Measurements from ENCODE around the gene SHROOM3.

The SHROOM3 gene

DNA sequence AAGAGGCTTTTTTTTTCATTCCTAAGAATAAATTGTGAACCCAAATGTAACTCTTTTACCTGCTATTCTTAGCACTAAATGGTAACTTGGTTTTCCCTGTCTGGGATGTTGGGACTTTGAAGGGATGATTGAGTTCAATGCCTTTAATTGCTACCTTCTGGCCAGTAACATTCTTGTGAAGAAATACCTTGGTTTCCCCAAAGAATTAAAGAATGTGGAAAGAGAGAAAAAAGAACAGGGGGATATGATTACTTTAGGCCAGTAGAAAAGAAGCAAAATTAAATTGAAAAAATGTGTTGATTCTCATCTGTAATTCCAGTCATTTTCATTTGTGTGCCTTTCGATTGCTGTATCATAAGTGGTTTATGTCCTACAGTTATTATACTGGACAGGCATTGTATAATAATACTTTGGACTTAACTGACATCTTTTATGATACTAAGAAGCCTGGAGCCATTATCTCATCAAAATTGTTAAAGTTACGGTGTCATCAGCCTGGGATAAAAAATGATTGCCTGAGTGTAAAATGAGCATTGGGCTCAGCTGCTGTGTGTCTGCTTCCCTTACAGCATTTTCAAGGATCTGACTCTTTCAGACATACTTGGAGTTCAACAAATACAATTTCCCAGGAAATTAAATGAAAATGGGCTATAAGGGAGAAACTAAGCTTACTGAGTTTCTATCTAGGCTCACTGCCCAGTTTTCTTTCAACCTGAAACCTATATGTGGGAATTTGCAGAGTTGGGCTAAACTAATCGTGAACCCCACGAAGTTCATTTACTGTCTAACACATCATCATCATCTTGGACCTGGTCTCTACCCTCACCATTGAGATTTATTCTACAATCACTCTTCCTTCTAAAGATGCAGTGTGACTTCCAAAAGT lies 146.3 kb downstream of the SHROOM3 start:
- Histone ChIP-seq H3K27me3 (peaks cover 82% of the 10 kb centered on the region), H3K4me1 (ENCODE audit: control insufficient read depth in 1 of 2, insufficient read depth in 1 of 2, low read depth in 1 of 2, low read length in 1 of 2) (peaks cover 0 to 4% of the 10 kb centered on the region in 2 experiments), H3K9me3 (no peaks in the 10 kb centered on the region), H3K27ac (no peak overlapping the region), H3K36me3 (no peaks in the 10 kb centered on the region), H3K4me3 (ENCODE audit: low read depth in 1 of 2, low read length in 1 of 2) (no peak overlapping the region)
- TF ChIP-seq, protein P1, sequence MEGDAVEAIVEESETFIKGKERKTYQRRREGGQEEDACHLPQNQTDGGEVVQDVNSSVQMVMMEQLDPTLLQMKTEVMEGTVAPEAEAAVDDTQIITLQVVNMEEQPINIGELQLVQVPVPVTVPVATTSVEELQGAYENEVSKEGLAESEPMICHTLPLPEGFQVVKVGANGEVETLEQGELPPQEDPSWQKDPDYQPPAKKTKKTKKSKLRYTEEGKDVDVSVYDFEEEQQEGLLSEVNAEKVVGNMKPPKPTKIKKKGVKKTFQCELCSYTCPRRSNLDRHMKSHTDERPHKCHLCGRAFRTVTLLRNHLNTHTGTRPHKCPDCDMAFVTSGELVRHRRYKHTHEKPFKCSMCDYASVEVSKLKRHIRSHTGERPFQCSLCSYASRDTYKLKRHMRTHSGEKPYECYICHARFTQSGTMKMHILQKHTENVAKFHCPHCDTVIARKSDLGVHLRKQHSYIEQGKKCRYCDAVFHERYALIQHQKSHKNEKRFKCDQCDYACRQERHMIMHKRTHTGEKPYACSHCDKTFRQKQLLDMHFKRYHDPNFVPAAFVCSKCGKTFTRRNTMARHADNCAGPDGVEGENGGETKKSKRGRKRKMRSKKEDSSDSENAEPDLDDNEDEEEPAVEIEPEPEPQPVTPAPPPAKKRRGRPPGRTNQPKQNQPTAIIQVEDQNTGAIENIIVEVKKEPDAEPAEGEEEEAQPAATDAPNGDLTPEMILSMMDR (IDR thresholded peaks at IDR 0.05), result no peak

DNA sequence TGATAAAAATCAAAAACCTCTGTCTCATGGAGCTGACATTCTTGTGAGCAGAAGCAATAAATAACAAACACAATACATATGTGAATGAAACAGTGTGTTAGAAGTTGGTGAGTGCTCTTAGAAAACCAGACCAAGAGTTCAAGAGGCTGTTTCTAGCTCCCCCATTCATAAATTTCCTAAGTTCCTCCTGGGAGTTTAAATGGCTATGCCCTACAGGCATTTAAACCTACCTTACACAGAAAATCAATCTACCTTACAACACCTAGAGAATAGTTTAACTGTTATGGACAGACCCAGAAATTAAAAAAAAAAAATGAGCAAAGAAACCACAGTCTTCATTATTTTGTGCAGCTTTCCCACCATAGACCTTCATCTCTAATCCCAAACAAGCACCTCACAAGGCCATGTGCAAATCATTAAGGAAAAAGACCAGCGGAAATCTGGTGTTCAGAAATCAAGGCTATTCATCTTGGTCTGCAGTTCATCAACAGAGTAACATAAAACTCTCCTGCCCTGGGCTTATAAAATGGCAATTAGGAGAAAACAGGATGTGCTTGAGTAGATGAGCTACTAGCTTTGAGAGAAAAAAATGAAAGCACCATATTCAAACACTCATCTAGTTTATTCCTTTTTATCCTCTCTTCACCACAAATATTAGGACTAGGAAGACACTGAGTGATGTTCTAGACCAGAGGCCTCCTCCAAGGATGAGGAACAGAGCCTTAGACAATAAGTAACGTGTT lies 147.2 kb downstream of the SHROOM3 start:
- Histone ChIP-seq H3K4me3 (ENCODE audit: low read depth in 1 of 2, low read length in 1 of 2) (no peak overlapping the region), H3K27ac (no peak overlapping the region), H3K36me3 (no peaks in the 10 kb centered on the region), H3K4me1 (ENCODE audit: control insufficient read depth in 1 of 2, insufficient read depth in 1 of 2, low read depth in 1 of 2, low read length in 1 of 2) (peaks cover 0 to 4% of the 10 kb centered on the region in 2 experiments), H3K27me3 (peaks cover 85% of the 10 kb centered on the region), H3K9me3 (no peaks in the 10 kb centered on the region)
- TF ChIP-seq, protein P1 (IDR thresholded peaks at IDR 0.05), result no peak

DNA sequence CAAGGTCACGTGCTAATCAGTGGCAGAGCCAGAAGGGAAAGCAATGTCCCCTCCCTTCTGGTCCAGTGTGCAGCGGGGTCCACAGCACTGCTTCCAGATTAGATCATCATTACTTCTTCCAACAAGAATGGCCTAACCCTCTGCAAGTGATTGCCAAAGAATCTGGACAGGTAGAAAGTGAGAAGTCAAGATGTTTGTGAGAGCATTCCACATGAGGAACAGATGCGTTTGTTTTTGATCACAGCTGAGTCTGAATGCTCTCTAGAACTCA lies 147.7 kb downstream of the SHROOM3 start:
- no peaks in the 10 kb centered on the region for H3K9me3 ChIP-seq
- H3K27me3 ChIP-seq, result peaks cover 85% of the 10 kb centered on the region
- TF ChIP-seq, protein P1 (IDR thresholded peaks at IDR 0.05), result no peak
- H3K27ac ChIP-seq, result no peak overlapping the region
- no peak overlapping the region for H3K4me3 ChIP-seq (ENCODE audit: low read depth in 1 of 2, low read length in 1 of 2)
- H3K4me1 ChIP-seq (ENCODE audit: control insufficient read depth in 1 of 2, insufficient read depth in 1 of 2, low read depth in 1 of 2, low read length in 1 of 2), result peaks cover 0 to 4% of the 10 kb centered on the region in 2 experiments
- no peaks in the 10 kb centered on the region for H3K36me3 ChIP-seq

DNA sequence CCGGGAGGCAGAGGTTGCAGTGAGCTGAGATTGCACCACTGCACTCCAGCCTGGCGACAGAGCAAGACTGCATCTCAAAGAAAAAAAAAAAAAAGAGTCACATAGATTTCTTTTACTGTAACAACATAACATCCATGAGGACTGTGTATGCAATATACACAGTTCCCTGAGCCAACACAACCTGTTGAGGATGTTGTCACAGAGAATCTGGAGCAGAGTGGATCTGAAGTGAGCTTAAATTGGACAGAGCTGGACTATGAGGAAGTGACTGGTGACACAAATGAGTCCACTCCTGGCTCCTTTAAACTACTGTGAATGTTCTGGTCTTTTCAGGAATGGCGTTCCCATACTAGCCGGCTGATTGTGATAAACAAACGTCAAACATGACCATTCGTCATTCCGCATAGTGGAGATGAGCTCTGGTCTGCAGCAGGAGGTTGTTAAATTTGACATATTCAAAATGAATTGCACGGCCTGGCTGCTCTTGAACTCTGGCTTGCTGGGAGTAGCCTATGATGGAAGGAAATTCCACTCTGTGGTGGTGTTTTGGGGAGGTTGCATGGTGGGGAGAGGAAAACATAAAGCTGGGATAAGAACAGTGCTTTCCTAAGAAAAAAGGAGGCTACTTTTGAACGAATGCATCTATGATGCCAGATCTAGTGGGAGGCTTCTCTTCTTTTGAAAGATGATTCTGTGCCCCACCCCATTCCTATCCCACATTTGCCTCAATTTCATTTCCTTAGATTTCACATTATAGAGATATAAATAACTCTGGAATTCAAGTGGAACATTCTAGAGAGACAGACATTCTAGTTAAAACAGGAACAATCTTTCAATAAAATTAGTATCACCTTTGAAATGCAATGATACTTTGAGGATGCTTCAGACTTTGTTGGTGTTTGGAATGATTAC lies 149.5 kb downstream of the SHROOM3 start:
- TF ChIP-seq, protein P1 (IDR thresholded peaks at IDR 0.05), result no peak
- H3K4me3 ChIP-seq (ENCODE audit: low read depth in 1 of 2, low read length in 1 of 2), result no peak overlapping the region
- no peak overlapping the region for H3K27ac ChIP-seq
- no peaks in the 10 kb centered on the region for H3K36me3 ChIP-seq
- peaks cover 89% of the 10 kb centered on the region for H3K27me3 ChIP-seq
- H3K9me3 ChIP-seq, result no peaks in the 10 kb centered on the region
- H3K4me1 ChIP-seq (ENCODE audit: control insufficient read depth in 1 of 2, insufficient read depth in 1 of 2, low read depth in 1 of 2, low read length in 1 of 2), result peaks cover 0 to 4% of the 10 kb centered on the region in 2 experiments

DNA sequence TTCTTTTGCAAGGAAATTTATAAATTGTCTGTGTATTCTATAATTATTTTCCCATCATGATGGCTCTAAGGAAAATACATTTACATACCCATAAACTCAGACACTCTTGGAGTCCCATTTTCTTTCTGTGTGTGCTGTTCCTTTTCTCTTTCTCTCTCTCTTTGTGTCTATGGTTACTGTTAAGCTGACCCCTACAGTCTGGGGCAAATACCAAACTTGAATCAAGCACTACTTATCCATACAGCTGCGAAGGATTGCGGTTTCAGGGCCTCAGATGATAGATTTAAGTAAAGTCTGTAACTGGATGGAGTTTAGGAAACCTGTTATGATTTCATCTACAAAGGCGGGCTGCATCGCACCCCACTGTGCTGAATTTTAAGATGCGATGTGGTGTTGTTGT lies 150.2 kb downstream of the SHROOM3 start:
- TF ChIP-seq, protein P1 (IDR thresholded peaks at IDR 0.05), result no peak
- no peaks in the 10 kb centered on the region for H3K36me3 ChIP-seq
- no peak overlapping the region for H3K4me3 ChIP-seq (ENCODE audit: low read depth in 1 of 2, low read length in 1 of 2)
- no peaks in the 10 kb centered on the region for H3K9me3 ChIP-seq
- peaks cover 0 to 4% of the 10 kb centered on the region in 2 experiments for H3K4me1 ChIP-seq (ENCODE audit: control insufficient read depth in 1 of 2, insufficient read depth in 1 of 2, low read depth in 1 of 2, low read length in 1 of 2)
- peaks cover 90% of the 10 kb centered on the region for H3K27me3 ChIP-seq
- no peak overlapping the region for H3K27ac ChIP-seq
